ENCODE measurements around the gene CDH5. TPM values are rescaled to one million over a fixed set of nuclear protein-coding genes. Genes with fewer than 3 reads are reported as not detected.

CDH5 gene
- total and polyA plus RNA-seq, 2 donors: 7.5 to 12.0 TPM

DNA sequence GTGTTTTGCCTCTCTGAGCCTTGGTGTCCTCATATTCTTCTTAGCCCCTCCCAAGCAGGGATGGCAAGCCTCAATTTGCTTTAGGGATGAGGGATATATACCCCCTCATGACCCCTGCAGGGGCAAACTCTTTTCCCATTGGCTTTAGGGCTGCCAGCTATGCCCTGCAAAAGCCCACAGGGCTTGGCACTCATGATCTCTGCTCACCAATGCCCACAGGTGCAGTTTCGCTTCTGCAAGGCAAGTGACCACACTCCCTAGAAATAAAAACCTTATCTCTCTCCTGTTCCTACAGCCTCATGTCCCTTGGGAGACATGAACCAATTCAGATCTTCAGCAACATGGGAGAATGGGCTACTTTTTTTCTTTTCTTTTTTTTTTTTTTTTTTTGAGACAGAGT is 69.4 kb downstream of the CDH5 start:
- H3K27ac ChIP-seq (ENCODE audit: low read depth in 1 of 2, low read length in 1 of 2): no peak overlapping the region
- no peak for DNase-seq (ENCODE audit: low read depth in 6 of 9, low spot score in 9 of 9)
- 93% methylated on average over 1 of the region's 1 CpG for WGBS
- H3K4me1 ChIP-seq (ENCODE audit: control insufficient read depth in 2 of 2, insufficient read depth in 2 of 2, low read length in 2 of 2): no peaks in the 10 kb centered on the region
- H3K9me3 ChIP-seq (ENCODE audit: control insufficient read depth in 2 of 2, insufficient read depth in 1 of 2, low read length in 1 of 2): no peaks in the 10 kb centered on the region
- H3K4me3 ChIP-seq (ENCODE audit: low read length in 2 of 2): no peak overlapping the region
- peaks cover 5 to 52% of the 10 kb centered on the region in 2 donors for H3K27me3 ChIP-seq (ENCODE audit: control insufficient read depth in 2 of 2, insufficient read depth in 1 of 2, low read length in 1 of 2)
- no peaks in the 10 kb centered on the region for H3K36me3 ChIP-seq (ENCODE audit: control insufficient read depth in 2 of 2, insufficient read depth in 2 of 2, low read length in 1 of 2)

- H3K27me3 ChIP-seq (ENCODE audit: control insufficient read depth in 2 of 2, insufficient read depth in 1 of 2, low read length in 1 of 2): peaks cover 0 to 50% of the 10 kb centered on the region in 2 donors
- H3K9me3 ChIP-seq (ENCODE audit: control insufficient read depth in 2 of 2, insufficient read depth in 1 of 2, low read length in 1 of 2): no peaks in the 10 kb centered on the region
- H3K27ac ChIP-seq (ENCODE audit: low read depth in 1 of 2, low read length in 1 of 2): no peak overlapping the region
- no peak overlapping the region for H3K4me3 ChIP-seq (ENCODE audit: low read length in 2 of 2)
- 82% methylated on average over 15 of the region's 15 CpGs for WGBS
- no peaks in the 10 kb centered on the region for H3K4me1 ChIP-seq (ENCODE audit: control insufficient read depth in 2 of 2, insufficient read depth in 2 of 2, low read length in 2 of 2)
- DNase-seq (ENCODE audit: low read depth in 6 of 9, low spot score in 9 of 9): no peak
- no peaks in the 10 kb centered on the region for H3K36me3 ChIP-seq (ENCODE audit: control insufficient read depth in 2 of 2, insufficient read depth in 2 of 2, low read length in 1 of 2)
Observed at GRCh38 chr16:66437391-66437945, 71.0 kb downstream of the CDH5 start.

DNA sequence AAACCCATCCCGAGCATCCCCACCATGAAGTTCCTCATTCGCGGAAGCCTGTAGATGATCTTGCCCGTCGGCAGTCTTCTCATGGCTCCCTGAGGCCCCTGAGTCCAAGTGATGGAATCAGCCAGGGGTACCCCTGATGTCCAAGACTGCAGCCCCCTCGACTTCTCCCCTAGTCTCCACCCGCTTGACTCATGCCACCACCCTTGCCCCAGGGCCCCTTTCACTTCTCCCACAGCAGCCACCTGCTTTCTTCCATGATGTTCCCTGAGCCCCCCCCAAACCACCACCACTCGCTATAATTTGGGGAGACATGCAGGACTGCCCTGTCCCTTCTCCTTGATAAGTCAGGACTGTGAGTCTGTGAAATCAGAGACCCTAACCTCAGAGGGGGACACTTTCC is 72.0 kb downstream of the CDH5 start:
- H3K27me3 ChIP-seq (ENCODE audit: control insufficient read depth in 2 of 2, insufficient read depth in 1 of 2, low read length in 1 of 2): peaks cover 0 to 42% of the 10 kb centered on the region in 2 donors
- no peak overlapping the region for H3K4me3 ChIP-seq (ENCODE audit: low read length in 2 of 2)
- H3K9me3 ChIP-seq (ENCODE audit: control insufficient read depth in 2 of 2, insufficient read depth in 1 of 2, low read length in 1 of 2): no peaks in the 10 kb centered on the region
- H3K27ac ChIP-seq (ENCODE audit: low read depth in 1 of 2, low read length in 1 of 2): no peak overlapping the region
- H3K36me3 ChIP-seq (ENCODE audit: control insufficient read depth in 2 of 2, insufficient read depth in 2 of 2, low read length in 1 of 2): no peaks in the 10 kb centered on the region
- 81% methylated on average over 8 of the region's 8 CpGs for WGBS
- H3K4me1 ChIP-seq (ENCODE audit: control insufficient read depth in 2 of 2, insufficient read depth in 2 of 2, low read length in 2 of 2): no peaks in the 10 kb centered on the region
- DNase-seq (ENCODE audit: low read depth in 6 of 9, low spot score in 9 of 9): no peak

GRCh38 chr16:66439051-66439730 is 72.7 kb downstream of the CDH5 start:
- H3K27ac ChIP-seq (ENCODE audit: low read depth in 1 of 2, low read length in 1 of 2): no peak overlapping the region
- peaks cover 0 to 42% of the 10 kb centered on the region in 2 donors for H3K27me3 ChIP-seq (ENCODE audit: control insufficient read depth in 2 of 2, insufficient read depth in 1 of 2, low read length in 1 of 2)
- 91% methylated on average over 5 of the region's 5 CpGs for whole genome bisulfite sequencing

GRCh38 chr16:66440271-66440802 is 73.8 kb downstream of the CDH5 start:
- no peak overlapping the region for H3K27ac ChIP-seq (ENCODE audit: low read depth in 1 of 2, low read length in 1 of 2)
- H3K4me1 ChIP-seq (ENCODE audit: control insufficient read depth in 2 of 2, insufficient read depth in 2 of 2, low read length in 2 of 2): no peaks in the 10 kb centered on the region
- no peaks in the 10 kb centered on the region for H3K9me3 ChIP-seq (ENCODE audit: control insufficient read depth in 2 of 2, insufficient read depth in 1 of 2, low read length in 1 of 2)
- H3K4me3 ChIP-seq (ENCODE audit: low read length in 2 of 2): no peak overlapping the region
- 93% methylated on average over 10 of the region's 10 CpGs for WGBS
- H3K36me3 ChIP-seq (ENCODE audit: control insufficient read depth in 2 of 2, insufficient read depth in 2 of 2, low read length in 1 of 2): no peaks in the 10 kb centered on the region
- no peak for DNase-seq (ENCODE audit: low read depth in 6 of 9, low spot score in 9 of 9)
- peaks cover 0 to 40% of the 10 kb centered on the region in 2 donors for H3K27me3 ChIP-seq (ENCODE audit: control insufficient read depth in 2 of 2, insufficient read depth in 1 of 2, low read length in 1 of 2)

More at GRCh38 chr16:66439051-66439730, 72.7 kb downstream of the CDH5 start:
- no peaks in the 10 kb centered on the region for H3K36me3 ChIP-seq (ENCODE audit: control insufficient read depth in 2 of 2, insufficient read depth in 2 of 2, low read length in 1 of 2)
- no peak overlapping the region for H3K4me3 ChIP-seq (ENCODE audit: low read length in 2 of 2)
- DNase-seq (ENCODE audit: low read depth in 6 of 9, low spot score in 9 of 9): no peak
- no peaks in the 10 kb centered on the region for H3K9me3 ChIP-seq (ENCODE audit: control insufficient read depth in 2 of 2, insufficient read depth in 1 of 2, low read length in 1 of 2)
- no peaks in the 10 kb centered on the region for H3K4me1 ChIP-seq (ENCODE audit: control insufficient read depth in 2 of 2, insufficient read depth in 2 of 2, low read length in 2 of 2)

DNA sequence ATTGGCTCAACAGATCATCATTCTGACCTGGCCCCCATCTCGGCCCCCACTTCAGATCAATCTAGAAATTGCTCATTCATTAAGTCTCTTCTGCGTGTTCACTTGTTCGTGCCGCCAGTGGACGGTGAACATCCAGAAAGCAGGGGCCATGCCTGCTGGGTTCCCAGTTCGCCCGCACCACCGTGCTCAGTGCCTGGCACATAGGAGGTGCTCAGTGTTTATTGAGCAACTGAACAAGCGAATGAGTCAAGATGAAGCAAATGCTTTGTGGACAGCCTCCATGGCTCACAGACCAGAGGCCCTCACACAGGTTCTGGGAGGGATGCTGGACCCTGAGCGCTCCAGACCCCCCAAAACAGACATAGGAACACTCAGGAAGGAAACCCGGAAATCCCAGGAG is 74.5 kb downstream of the CDH5 start:
- no peak for DNase-seq (ENCODE audit: low read depth in 6 of 9, low spot score in 9 of 9)
- Histone ChIP-seq H3K4me3 (ENCODE audit: low read length in 2 of 2) (no peak overlapping the region), H3K36me3 (ENCODE audit: control insufficient read depth in 2 of 2, insufficient read depth in 2 of 2, low read length in 1 of 2) (no peaks in the 10 kb centered on the region), H3K27me3 (ENCODE audit: control insufficient read depth in 2 of 2, insufficient read depth in 1 of 2, low read length in 1 of 2) (peaks cover 0 to 40% of the 10 kb centered on the region in 2 donors), H3K9me3 (ENCODE audit: control insufficient read depth in 2 of 2, insufficient read depth in 1 of 2, low read length in 1 of 2) (no peaks in the 10 kb centered on the region), H3K27ac (ENCODE audit: low read depth in 1 of 2, low read length in 1 of 2) (no peak overlapping the region), H3K4me1 (ENCODE audit: control insufficient read depth in 2 of 2, insufficient read depth in 2 of 2, low read length in 2 of 2) (no peaks in the 10 kb centered on the region)
- 97% methylated on average over 11 of the region's 11 CpGs for WGBS

- Histone ChIP-seq H3K4me1 (ENCODE audit: control insufficient read depth in 2 of 2, insufficient read depth in 2 of 2, low read length in 2 of 2) (no peaks in the 10 kb centered on the region), H3K36me3 (ENCODE audit: control insufficient read depth in 2 of 2, insufficient read depth in 2 of 2, low read length in 1 of 2) (no peaks in the 10 kb centered on the region), H3K27ac (ENCODE audit: low read depth in 1 of 2, low read length in 1 of 2) (no peak overlapping the region), H3K27me3 (ENCODE audit: control insufficient read depth in 2 of 2, insufficient read depth in 1 of 2, low read length in 1 of 2) (peaks cover 0 to 42% of the 10 kb centered on the region in 2 donors), H3K9me3 (ENCODE audit: control insufficient read depth in 2 of 2, insufficient read depth in 1 of 2, low read length in 1 of 2) (no peaks in the 10 kb centered on the region), H3K4me3 (ENCODE audit: low read length in 2 of 2) (no peak overlapping the region)
- 88% methylated on average over 7 of the region's 7 CpGs for WGBS
- DNase-seq (ENCODE audit: low read depth in 6 of 9, low spot score in 9 of 9): no peak
Observed at GRCh38 chr16:66441586-66442375, 75.3 kb downstream of the CDH5 start.

DNA sequence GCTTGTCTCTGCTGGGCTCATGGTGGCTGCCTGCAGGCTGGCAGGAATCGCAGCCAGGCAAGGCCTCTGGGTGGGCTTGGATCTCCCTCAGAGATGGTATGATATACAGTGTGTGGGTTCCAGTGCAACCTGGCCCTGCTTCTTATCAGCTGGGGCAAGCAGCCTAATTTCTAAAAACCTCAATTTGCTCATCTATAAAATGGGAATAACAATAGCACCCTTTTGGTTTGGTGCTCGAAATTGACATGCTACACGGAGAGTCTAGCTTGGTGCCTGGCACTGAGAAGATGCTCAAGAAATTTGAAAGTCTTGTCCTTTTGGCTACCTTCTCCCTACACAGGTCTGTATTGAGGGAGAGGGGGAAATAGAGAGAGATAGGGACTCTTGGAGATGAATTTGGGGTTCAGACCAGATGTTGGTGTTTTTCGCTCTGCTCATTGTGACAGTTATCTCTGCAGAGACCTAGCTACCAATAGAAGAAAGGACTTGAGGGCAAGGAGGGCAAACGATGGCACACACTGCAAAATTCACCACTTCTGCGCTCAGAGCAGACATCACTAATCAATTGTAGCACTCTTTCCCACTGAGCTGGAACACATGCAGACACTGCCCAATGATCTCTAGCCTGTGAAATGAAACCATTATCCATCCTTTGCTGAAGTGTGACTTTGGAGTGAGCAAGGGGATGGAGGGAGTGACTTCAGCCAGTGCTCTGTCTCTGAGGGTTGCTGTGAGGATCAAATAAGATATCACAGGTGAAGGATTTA is 76.2 kb downstream of the CDH5 start:
- WGBS: 79% methylated on average over 6 of the region's 6 CpGs
- Histone ChIP-seq H3K27me3 (ENCODE audit: control insufficient read depth in 2 of 2, insufficient read depth in 1 of 2, low read length in 1 of 2) (peaks cover 0 to 40% of the 10 kb centered on the region in 2 donors), H3K27ac (ENCODE audit: low read depth in 1 of 2, low read length in 1 of 2) (no peak overlapping the region), H3K36me3 (ENCODE audit: control insufficient read depth in 2 of 2, insufficient read depth in 2 of 2, low read length in 1 of 2) (no peaks in the 10 kb centered on the region), H3K9me3 (ENCODE audit: control insufficient read depth in 2 of 2, insufficient read depth in 1 of 2, low read length in 1 of 2) (no peaks in the 10 kb centered on the region), H3K4me3 (ENCODE audit: low read length in 2 of 2) (no peak overlapping the region), H3K4me1 (ENCODE audit: control insufficient read depth in 2 of 2, insufficient read depth in 2 of 2, low read length in 2 of 2) (no peaks in the 10 kb centered on the region)
- no peak for DNase-seq (ENCODE audit: low read depth in 6 of 9, low spot score in 9 of 9)

Data from thymus (tissue), 11 donors.